ENCODE data around the gene PTPN2.

GRCh38 chr18:12906773-12907172 lies 22.7 kb upstream of the PTPN2 start:
- no peak for TF ChIP-seq CTCF (conservative IDR thresholded peaks at IDR 0.05; ENCODE audit: low read depth, low read length)
- TF ChIP-seq EZH2 (IDR thresholded peaks at IDR 0.05; ENCODE audit: borderline replicate concordance, low read depth, low read length, poor library complexity, severe bottlenecking) = no peak

All from A673 (cell line).